ENCODE data around the gene NOL4L.

The NOL4L gene

DNA sequence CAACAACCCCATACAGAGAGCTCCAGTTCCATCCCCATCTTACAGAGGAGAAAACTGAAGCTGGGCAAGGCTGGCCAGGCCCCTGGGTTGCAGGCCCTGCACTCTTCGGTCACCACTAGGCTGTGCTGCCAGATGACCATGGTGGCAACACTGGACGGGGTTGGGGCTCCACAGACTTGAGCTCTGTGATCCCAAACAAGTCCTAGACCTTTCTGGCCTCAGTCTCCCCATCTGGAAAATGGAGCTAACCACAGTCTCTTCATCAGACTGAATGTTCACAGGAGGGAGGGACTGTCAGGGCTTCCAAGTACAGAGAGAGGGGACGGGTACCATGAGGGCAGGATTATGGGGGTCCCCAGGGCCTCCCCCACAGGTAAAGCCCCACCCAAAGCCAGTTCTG is 41.3 kb upstream of the NOL4L start:
- H3K27ac ChIP-seq, result no peak overlapping the region
- DNase-seq (ENCODE audit: low read depth, low spot score), result no peak
- H3K4me3 ChIP-seq, result no peak overlapping the region
- no peak overlapping the region for H3K9ac ChIP-seq (ENCODE audit: insufficient read length)
- no peaks in the 10 kb centered on the region for H3K9me3 ChIP-seq (ENCODE audit: low read depth, low read length)
- TF ChIP-seq FOXP2 (optimal IDR thresholded peaks at IDR 0.05; ENCODE audit: control extremely low read depth, extremely low read length, insufficient read depth), result no peak
- TF ChIP-seq POLR2AphosphoS5 (IDR thresholded peaks at IDR 0.05; ENCODE audit: borderline replicate concordance, low read depth, low read length), result no peak
- TF ChIP-seq EZH2 (IDR thresholded peaks at IDR 0.05), result no peak
- H3K36me3 ChIP-seq (ENCODE audit: insufficient read depth, low read length), result no peaks in the 10 kb centered on the region

DNA sequence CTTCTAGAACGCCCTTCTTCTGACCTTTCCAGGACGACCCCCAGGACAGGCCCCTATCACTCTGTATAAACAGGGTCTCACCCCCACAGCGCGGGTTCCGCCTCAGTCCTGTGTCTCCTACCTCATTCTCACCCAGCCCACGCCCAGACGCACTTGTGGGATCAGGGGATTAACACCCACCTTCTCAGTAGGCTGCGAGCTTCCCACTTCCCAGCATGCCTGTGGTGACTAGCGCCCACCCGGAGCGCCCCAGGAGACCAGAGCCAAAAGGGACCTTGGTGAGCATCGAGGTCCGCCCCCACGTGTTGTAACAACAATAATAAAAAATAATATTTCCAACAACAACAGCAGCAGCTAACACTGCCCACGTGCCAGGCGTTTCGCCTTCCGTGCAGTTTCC is 40.9 kb upstream of the NOL4L start:
- TF ChIP-seq POLR2AphosphoS5 (IDR thresholded peaks at IDR 0.05; ENCODE audit: borderline replicate concordance, low read depth, low read length), result no peak
- TF ChIP-seq FOXP2 (optimal IDR thresholded peaks at IDR 0.05; ENCODE audit: control extremely low read depth, extremely low read length, insufficient read depth), result no peak
- TF ChIP-seq EZH2 (IDR thresholded peaks at IDR 0.05), result no peak
- no peaks in the 10 kb centered on the region for H3K36me3 ChIP-seq (ENCODE audit: insufficient read depth, low read length)
- H3K9me3 ChIP-seq (ENCODE audit: low read depth, low read length), result no peaks in the 10 kb centered on the region
- DNase-seq (ENCODE audit: low read depth, low spot score), result no peak
- no peak overlapping the region for H3K4me3 ChIP-seq
- no peak overlapping the region for H3K27ac ChIP-seq
- H3K9ac ChIP-seq (ENCODE audit: insufficient read length), result no peak overlapping the region

DNA sequence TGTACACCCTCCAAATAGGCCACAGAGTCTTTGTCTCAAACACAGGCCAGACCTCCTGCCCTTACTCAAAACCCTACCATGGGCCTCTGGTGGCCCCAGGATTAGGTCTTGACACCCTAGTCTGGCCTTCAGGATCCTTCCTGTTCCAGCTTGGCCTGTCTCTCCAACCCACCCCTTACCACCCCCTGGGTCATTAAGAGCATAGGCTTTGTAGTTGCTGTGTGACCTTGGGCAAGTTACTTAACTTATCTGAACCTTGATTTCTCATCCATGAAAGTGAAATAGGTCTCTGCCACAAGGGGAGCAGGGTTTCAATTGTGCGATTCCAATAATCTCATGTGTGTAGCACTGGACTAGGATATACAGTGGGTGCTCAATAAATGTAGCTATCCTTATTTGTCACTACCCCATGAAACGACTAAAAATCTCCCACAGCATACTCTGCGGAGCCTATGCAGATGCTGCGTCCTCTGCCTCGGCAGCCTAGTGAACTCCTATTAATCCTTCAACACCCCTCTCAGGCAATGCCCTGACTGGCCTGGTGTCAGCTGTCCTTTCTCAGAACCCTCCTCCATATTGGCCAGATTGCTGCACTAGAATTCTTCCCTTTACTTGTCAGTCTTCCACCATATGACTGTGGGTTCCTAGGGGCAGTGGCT is 39.7 kb upstream of the NOL4L start:
- Histone ChIP-seq H3K9ac (ENCODE audit: insufficient read length) (no peak overlapping the region), H3K9me3 (ENCODE audit: low read depth, low read length) (no peaks in the 10 kb centered on the region), H3K27ac (no peak overlapping the region), H3K36me3 (ENCODE audit: insufficient read depth, low read length) (no peaks in the 10 kb centered on the region), H3K4me3 (no peak overlapping the region)
- no peak for DNase-seq (ENCODE audit: low read depth, low spot score)
- TF ChIP-seq POLR2AphosphoS5 (IDR thresholded peaks at IDR 0.05; ENCODE audit: borderline replicate concordance, low read depth, low read length) (no peak), EZH2 (IDR thresholded peaks at IDR 0.05) (no peak), FOXP2 (optimal IDR thresholded peaks at IDR 0.05; ENCODE audit: control extremely low read depth, extremely low read length, insufficient read depth) (no peak)

DNA sequence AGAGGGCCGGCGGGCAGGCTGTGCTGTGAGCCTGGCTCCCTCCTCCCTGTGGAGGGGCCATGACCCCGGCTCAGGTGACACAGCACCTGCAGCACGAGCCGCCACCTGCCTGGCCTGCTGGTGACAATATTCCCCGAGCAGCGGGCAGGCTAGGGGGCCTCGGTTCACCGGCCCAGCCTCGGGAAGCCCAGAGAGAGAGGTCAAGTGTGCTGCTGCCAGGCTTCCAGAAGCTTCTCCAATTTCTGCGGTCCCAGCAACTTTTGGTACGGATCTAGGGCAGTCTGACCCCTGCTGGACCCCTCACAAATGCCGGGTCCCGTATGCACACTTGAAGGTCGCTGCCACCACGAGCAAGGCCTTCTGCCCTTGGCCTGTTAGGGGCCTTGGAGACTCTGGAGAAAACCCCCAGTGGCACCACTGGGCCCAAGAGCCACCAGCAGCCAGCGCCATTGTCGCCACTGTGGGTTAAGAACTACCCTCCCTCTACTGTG is 38.6 kb upstream of the NOL4L start:
- DNase-seq (ENCODE audit: low read depth, low spot score), result no peak

DNA sequence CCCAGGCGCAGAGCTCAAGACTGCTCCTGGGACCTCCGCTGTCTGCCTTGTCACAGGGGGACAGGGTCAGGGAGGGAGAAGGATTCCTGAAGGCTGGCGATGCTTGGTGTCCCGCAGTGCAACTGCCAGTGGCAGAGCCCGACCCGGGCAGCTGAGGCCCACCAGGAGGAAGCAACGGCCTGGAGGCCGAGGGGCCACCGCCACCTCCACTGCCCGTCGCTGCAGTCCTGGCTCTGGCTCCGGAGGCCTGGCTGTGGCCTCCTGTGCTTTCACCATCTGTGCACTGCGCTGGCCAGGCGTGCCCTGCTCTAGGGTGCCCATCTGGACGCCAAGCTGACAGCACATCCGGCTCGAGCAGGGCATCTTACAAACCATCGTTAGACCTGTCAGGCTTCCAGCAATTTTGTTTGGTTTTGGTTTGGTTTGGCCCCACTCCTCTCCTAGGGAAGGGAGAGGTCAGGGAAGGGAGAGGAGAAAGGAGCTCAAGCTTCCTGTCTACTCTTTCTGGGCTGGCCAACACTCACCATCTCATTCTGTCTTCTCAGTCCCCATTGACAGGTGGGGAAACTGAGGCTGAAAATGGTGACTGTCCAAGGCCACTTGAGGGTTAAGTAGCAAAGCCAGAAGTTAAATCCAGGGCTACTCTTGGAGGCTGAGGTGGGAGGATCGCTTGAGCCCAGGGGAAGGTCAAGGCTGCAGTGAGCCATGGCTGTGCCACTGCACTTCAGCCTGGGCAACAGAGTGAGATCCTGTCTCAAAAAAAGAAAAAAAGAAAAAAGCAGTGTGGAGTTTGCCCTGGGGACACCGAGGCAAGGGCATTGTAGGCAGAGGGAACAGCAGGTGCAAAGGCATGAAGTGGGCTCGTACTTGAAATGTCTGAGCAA is 37.7 kb upstream of the NOL4L start:
- no peak for DNase-seq (ENCODE audit: low read depth, low spot score)
- TF ChIP-seq POLR2AphosphoS5 (IDR thresholded peaks at IDR 0.05; ENCODE audit: borderline replicate concordance, low read depth, low read length) (no peak), FOXP2 (optimal IDR thresholded peaks at IDR 0.05; ENCODE audit: control extremely low read depth, extremely low read length, insufficient read depth) (no peak), EZH2 (IDR thresholded peaks at IDR 0.05) (no peak)
- Histone ChIP-seq H3K9me3 (ENCODE audit: low read depth, low read length) (no peaks in the 10 kb centered on the region), H3K27ac (no peak overlapping the region), H3K9ac (ENCODE audit: insufficient read length) (no peak overlapping the region), H3K36me3 (ENCODE audit: insufficient read depth, low read length) (no peaks in the 10 kb centered on the region), H3K4me3 (no peak overlapping the region)

More for the DNA sequence above, 38.6 kb upstream of the NOL4L start:
- Histone ChIP-seq H3K27ac (no peak overlapping the region), H3K9me3 (ENCODE audit: low read depth, low read length) (no peaks in the 10 kb centered on the region), H3K9ac (ENCODE audit: insufficient read length) (no peak overlapping the region), H3K4me3 (no peak overlapping the region), H3K36me3 (ENCODE audit: insufficient read depth, low read length) (no peaks in the 10 kb centered on the region)
- TF ChIP-seq EZH2 (IDR thresholded peaks at IDR 0.05), result no peak
- TF ChIP-seq FOXP2 (optimal IDR thresholded peaks at IDR 0.05; ENCODE audit: control extremely low read depth, extremely low read length, insufficient read depth), result no peak
- TF ChIP-seq POLR2AphosphoS5 (IDR thresholded peaks at IDR 0.05; ENCODE audit: borderline replicate concordance, low read depth, low read length), result no peak

DNA sequence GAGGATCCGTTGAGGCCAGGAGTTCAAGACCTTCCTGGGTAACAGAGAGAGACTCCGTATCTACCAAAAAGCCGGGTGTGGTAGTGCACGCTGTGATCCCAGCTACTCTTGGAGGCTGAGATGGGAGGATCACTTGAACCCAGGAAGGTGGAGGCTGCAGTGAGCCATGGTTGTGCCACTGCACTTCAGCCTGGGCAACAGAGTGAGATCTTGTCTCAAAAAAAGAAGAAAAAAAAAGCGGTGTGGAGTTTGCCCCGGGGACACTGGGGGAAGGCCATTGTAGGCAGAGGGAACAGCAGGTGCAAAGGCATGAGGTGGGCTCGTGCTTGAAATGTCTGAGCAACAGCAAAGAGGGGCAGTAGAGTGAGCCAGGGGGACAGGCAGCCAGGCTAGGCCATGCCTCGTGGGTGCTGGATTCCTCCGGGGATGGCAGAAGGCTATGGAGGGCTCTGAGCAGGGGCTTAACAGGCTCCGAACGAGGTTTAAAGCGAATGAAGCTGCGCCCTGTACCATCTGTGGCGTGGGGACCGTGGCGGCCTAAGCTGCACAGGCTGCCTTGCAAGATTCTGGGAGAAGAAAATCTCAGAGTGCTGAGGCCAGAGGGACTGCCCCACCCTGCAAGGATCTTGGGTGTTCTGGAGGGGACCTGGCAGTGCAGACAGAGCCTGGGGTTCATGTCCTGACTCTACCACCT is 36.9 kb upstream of the NOL4L start:
- Histone ChIP-seq H3K27ac (no peak overlapping the region), H3K9me3 (ENCODE audit: low read depth, low read length) (no peaks in the 10 kb centered on the region), H3K9ac (ENCODE audit: insufficient read length) (no peak overlapping the region), H3K36me3 (ENCODE audit: insufficient read depth, low read length) (no peaks in the 10 kb centered on the region), H3K4me3 (no peak overlapping the region)
- TF ChIP-seq FOXP2 (optimal IDR thresholded peaks at IDR 0.05; ENCODE audit: control extremely low read depth, extremely low read length, insufficient read depth) (no peak), EZH2 (IDR thresholded peaks at IDR 0.05) (no peak), POLR2AphosphoS5 (IDR thresholded peaks at IDR 0.05; ENCODE audit: borderline replicate concordance, low read depth, low read length) (no peak)
- DNase-seq (ENCODE audit: low read depth, low spot score), result no peak

DNA sequence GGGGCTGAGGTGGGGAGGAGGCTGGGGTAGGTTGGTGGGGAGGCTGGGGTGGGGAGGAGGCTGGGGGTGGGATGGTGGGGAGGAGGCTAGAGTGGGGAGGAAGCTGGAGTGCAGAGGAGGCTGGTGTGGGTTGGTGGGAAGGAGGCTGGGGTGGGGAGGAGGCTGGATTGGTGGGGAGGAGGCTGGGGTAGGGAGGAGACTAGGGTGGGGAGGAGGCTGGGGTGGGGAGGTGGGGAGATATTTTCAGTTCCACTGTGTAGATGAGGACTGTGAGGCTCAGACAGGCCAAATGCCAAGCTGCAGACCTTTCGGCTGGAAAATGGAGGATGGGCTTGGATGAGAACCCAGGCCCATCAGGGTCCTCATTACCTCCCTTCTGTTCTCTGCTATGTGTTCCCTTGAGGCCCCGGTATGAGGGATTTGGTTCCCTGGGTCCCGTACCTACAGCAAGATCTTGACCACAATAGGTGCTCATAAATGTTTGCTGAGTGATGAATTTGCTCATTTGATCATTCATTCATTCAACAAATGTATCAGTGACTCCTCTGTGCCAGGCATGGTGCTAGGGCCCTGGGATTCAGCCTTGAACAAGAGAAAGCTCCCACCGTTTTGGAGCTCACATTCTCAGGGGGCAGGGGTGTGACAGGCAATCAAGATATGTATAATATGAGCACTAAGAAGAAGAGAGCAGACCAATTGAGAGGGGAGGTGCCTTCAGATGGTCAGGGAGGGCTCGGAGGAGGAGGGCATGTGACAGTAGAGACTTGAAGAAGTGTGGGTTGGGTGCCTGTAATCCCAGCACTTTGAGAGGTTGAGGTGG is 36.1 kb upstream of the NOL4L start:
- no peak for DNase-seq (ENCODE audit: low read depth, low spot score)
- no peaks in the 10 kb centered on the region for H3K9me3 ChIP-seq (ENCODE audit: low read depth, low read length)
- H3K36me3 ChIP-seq (ENCODE audit: insufficient read depth, low read length), result no peaks in the 10 kb centered on the region
- H3K9ac ChIP-seq (ENCODE audit: insufficient read length), result no peak overlapping the region
- no peak overlapping the region for H3K4me3 ChIP-seq
- H3K27ac ChIP-seq, result no peak overlapping the region
- TF ChIP-seq POLR2AphosphoS5 (IDR thresholded peaks at IDR 0.05; ENCODE audit: borderline replicate concordance, low read depth, low read length) (no peak), EZH2 (IDR thresholded peaks at IDR 0.05) (no peak), FOXP2 (optimal IDR thresholded peaks at IDR 0.05; ENCODE audit: control extremely low read depth, extremely low read length, insufficient read depth) (no peak)
